Spleen (tissue), 11 donors: ENCODE data around the gene NDST3. TPM values are rescaled to one million over a fixed set of nuclear protein-coding genes. Genes with fewer than 3 reads are reported as not detected.

Experiments used
- DNase-seq: peaks from one replicate; pipeline ENCODE4 v3.0.0-alpha.2; 2020
- H3K27ac ChIP-seq, 8 donors: fragments of 200-600 bp; sonication (generic) in 7 of 8; 1 replicate in 4 of 8; 2 replicates in 4 of 8; pipeline versions ENCODE4 v1.5.0 to v1.8.0; 2016 to 2021; ENCODE audit warnings: inconsistent platforms in 4 of 8, mild to moderate bottlenecking in 4 of 8, moderate library complexity in 1 of 8
- H3K27me3 ChIP-seq, 7 donors: fragments of 200-600 bp; sonication (generic) in 6 of 7; replicated peaks in 1 of 7; 1 replicate in 4 of 7; 2 replicates in 3 of 7; pipeline versions ENCODE4 v1.5.0 to v1.8.0; 2016 to 2021; ENCODE audit warnings: inconsistent platforms in 3 of 7, mild to moderate bottlenecking in 1 of 7
- H3K36me3 ChIP-seq, 6 donors: fragments of 200-600 bp; sonication (generic) in 5 of 6; 1 replicate in 4 of 6; 2 replicates in 2 of 6; pipeline versions ENCODE4 v1.5.0 to v1.8.0; 2016 to 2021; ENCODE audit warnings: inconsistent platforms in 2 of 6
- H3K4me1 ChIP-seq, 6 donors: fragments of 200-600 bp; sonication (generic) in 5 of 6; 1 replicate in 3 of 6; 2 replicates in 3 of 6; pipeline versions ENCODE4 v1.5.0 to v1.8.0; 2016 to 2021; ENCODE audit warnings: inconsistent platforms in 3 of 6
- H3K4me3 ChIP-seq, 8 donors: fragments of 200-600 bp; sonication (generic) in 7 of 8; 1 replicate in 4 of 8; 2 replicates in 4 of 8; pipeline versions ENCODE4 v1.5.0 to v1.8.0; 2016 to 2021; ENCODE audit warnings: inconsistent platforms in 4 of 8, mild to moderate bottlenecking in 4 of 8, moderate library complexity in 2 of 8
- H3K9me3 ChIP-seq, 8 donors: fragments of 200-600 bp; sonication (generic) in 7 of 8; 1 replicate in 4 of 8; 2 replicates in 4 of 8; pipeline versions ENCODE4 v1.5.0 to v1.8.0; 2016 to 2021; ENCODE audit warnings: inconsistent platforms in 4 of 8
- POLR2A ChIP-seq, 3 donors: fragments of 450-650 bp; IDR thresholded peaks; one replicate each; pipeline ENCODE4 v1.5.1; 2017; ENCODE audit warnings: antibody characterized with exemption in 3 of 3, mild to moderate bottlenecking in 1 of 3
- POLR2AphosphoS5 ChIP-seq, 3 donors: sonication (generic); formaldehyde crosslinking; IDR thresholded peaks; one replicate each; pipeline ENCODE4 v1.5.1; 2017; ENCODE audit warnings: antibody characterized with exemption in 3 of 3
- WGBS, 5 donors: extraction: QIAGEN DNeasy Blood & Tissue Kit in 3 of 5; methylation state at CpG; one replicate each; pipeline versions ENCODE4 v1.1.5 to v1.1.7; 2013 to 2018; 5-methylcytosine and 5-hydroxymethylcytosine counted together
- intact Hi-C: fragments of 100-400 bp; cut with DNase I; formaldehyde crosslinking; loops from one replicate; pipeline ENCODE4 v1.15.0; 2023; ENCODE audit warnings: low total_unique reads
- polyA plus RNA-seq, 3 donors: library from polyadenylated mRNA; stranded (reverse); fragments of 200-250 nt; gene quantifications; one replicate each; pipeline ENCODE4 v1.2.1, GENCODE V29; 2013
- total RNA-seq, 7 donors: library from RNA; depleted of rRNA in 3 of 7; stranded (reverse); fragments of >200 nt in 3 of 7; fragmentation: NEBNext Ultra II Directional in 4 of 7; extraction: Animal tissue kit (Norgen Biotek cat#: 25700) in 4 of 7; gene quantifications; one replicate each; pipeline versions ENCODE4 v1.1.0 to v1.2.1, GENCODE V29; 2016 to 2021
- TF ChIP-seq, protein P1 (sequence below), 11 experiments: fragments of 200-600 bp in 7 of 11; fragments of 450-650 bp in 4 of 11; sonication (generic) in 4 of 11; IDR thresholded peaks in 8 of 11; conservative IDR thresholded peaks in 3 of 11; 1 replicate in 7 of 11; 2 replicates in 4 of 11; pipeline versions ENCODE4 v1.4.0 to v1.8.0; 2016 to 2021; ENCODE audit warnings: antibody characterized with exemption in 11 of 11, inconsistent platforms in 4 of 11, mild to moderate bottlenecking in 1 of 11
- donor health status: healthy with polysubstance abuse.
- donor health status: DM: no; HTN: no; CAD: no; lungs with moderate emphysema.
- donor health status: DM: no; HTN: no; CAD: no.
- donor health status: Bipolar disorder and iron deficiency.
- donor health status: healthy.
- donor health status: DM: no; HTN: no; CAD: no.
- donor health status: DM: yes; HTN: yes; CAD: no.

The NDST3 gene
- total and polyA plus RNA-seq, 10 donors, result 0.24 to 21.9 (median 5.7) TPM

- 53 to 100% (median 69%) methylated on average over 1 to 2 of the region's 2 CpGs for WGBS, 5 donors
- Histone ChIP-seq H3K27me3 (no peaks in the 10 kb centered on the region), H3K36me3 (no peaks in the 10 kb centered on the region), H3K9me3 (peaks cover 0 to 45% (median 25%) of the 10 kb centered on the region in 8 donors), H3K27ac (no peak overlapping the region), H3K4me3 (no peak overlapping the region), H3K4me1 (no peaks in the 10 kb centered on the region)
- no peak for DNase-seq
- TF ChIP-seq POLR2A (IDR thresholded peaks at IDR 0.05) (no peak), POLR2AphosphoS5 (IDR thresholded peaks at IDR 0.05) (no peak)
- TF ChIP-seq, protein P1, sequence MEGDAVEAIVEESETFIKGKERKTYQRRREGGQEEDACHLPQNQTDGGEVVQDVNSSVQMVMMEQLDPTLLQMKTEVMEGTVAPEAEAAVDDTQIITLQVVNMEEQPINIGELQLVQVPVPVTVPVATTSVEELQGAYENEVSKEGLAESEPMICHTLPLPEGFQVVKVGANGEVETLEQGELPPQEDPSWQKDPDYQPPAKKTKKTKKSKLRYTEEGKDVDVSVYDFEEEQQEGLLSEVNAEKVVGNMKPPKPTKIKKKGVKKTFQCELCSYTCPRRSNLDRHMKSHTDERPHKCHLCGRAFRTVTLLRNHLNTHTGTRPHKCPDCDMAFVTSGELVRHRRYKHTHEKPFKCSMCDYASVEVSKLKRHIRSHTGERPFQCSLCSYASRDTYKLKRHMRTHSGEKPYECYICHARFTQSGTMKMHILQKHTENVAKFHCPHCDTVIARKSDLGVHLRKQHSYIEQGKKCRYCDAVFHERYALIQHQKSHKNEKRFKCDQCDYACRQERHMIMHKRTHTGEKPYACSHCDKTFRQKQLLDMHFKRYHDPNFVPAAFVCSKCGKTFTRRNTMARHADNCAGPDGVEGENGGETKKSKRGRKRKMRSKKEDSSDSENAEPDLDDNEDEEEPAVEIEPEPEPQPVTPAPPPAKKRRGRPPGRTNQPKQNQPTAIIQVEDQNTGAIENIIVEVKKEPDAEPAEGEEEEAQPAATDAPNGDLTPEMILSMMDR (IDR thresholded peaks at IDR 0.05 in 8 of 11, conservative IDR thresholded peaks at IDR 0.05 in 3 of 11), result no peak
- intact Hi-C loops, result no loop called here
Observed at GRCh38 chr4:118046323-118046722, 12.0 kb downstream of the NDST3 start.

DNA sequence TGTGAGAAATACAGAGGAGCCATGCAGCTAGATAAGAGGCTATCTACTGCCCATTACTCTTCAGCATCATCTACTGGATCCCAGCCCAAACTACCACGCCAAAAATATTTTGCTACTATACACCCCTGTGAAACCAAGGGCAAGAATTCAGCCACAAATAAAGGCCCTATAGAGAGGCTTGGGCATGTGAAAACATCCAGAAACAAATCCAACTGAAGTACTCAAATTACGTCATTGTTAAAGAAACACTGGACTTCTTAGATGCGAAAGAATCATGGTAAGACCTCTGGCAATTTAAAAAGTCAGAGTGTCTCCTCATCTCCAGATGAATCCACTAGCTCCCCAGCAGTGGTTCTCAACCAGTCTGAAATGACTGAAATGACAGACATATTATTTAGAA, 12.8 kb downstream of the NDST3 start:
- no peak for DNase-seq
- Histone ChIP-seq H3K9me3 (peaks cover 0 to 49% (median 25%) of the 10 kb centered on the region in 8 donors), H3K36me3 (no peaks in the 10 kb centered on the region), H3K27me3 (no peaks in the 10 kb centered on the region), H3K4me3 (no peak overlapping the region), H3K27ac (no peak overlapping the region), H3K4me1 (no peaks in the 10 kb centered on the region)
- no peak for TF ChIP-seq POLR2AphosphoS5 (IDR thresholded peaks at IDR 0.05)
- no peak for TF ChIP-seq POLR2A (IDR thresholded peaks at IDR 0.05)
- TF ChIP-seq, protein P1 (IDR thresholded peaks at IDR 0.05 in 8 of 11, conservative IDR thresholded peaks at IDR 0.05 in 3 of 11), result no peak
- intact Hi-C loops, result no loop called here
- 94 to 98% (median 97%) methylated on average over 3 of the region's 3 CpGs for WGBS, 5 donors

- 87 to 100% (median 93%) methylated on average over 2 of the region's 2 CpGs for WGBS, 5 donors
- Histone ChIP-seq H3K27ac (no peak overlapping the region), H3K9me3 (no peaks in the 10 kb centered on the region), H3K4me1 (no peaks in the 10 kb centered on the region), H3K4me3 (no peak overlapping the region), H3K36me3 (no peaks in the 10 kb centered on the region), H3K27me3 (no peaks in the 10 kb centered on the region)
- intact Hi-C loops, result no loop called here
- no peak for DNase-seq
- TF ChIP-seq POLR2AphosphoS5 (IDR thresholded peaks at IDR 0.05) (no peak), POLR2A (IDR thresholded peaks at IDR 0.05) (no peak)
- TF ChIP-seq, protein P1 (IDR thresholded peaks at IDR 0.05 in 8 of 11, conservative IDR thresholded peaks at IDR 0.05 in 3 of 11), result no peak
Observed at GRCh38 chr4:118058955-118059354, 24.7 kb downstream of the NDST3 start.

DNA sequence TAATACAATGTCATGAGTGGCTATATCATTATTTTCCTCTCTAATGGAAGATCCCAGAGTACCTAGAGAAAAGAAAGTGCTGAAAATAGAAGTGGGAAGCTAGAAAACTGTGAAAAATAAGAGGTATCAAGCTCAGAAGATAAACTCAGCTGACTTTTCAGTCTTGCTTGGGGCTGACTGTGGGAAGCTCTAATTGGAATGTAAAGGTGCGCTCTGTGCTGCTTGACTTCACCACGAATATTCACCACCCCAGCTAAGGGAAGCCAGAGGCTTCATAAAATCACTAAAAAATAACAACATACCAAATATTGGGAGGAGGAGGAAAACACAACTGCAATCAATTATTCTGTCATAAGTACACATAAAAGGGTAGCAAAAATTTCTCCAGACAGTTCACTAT, 25.1 kb downstream of the NDST3 start:
- DNase-seq, result no peak
- no peaks in the 10 kb centered on the region for H3K36me3 ChIP-seq
- TF ChIP-seq POLR2A (IDR thresholded peaks at IDR 0.05) (no peak), POLR2AphosphoS5 (IDR thresholded peaks at IDR 0.05) (no peak)
- TF ChIP-seq, protein P1 (IDR thresholded peaks at IDR 0.05 in 8 of 11, conservative IDR thresholded peaks at IDR 0.05 in 3 of 11), result no peak
- 87 to 92% (median 89%) methylated on average over 2 of the region's 2 CpGs for WGBS, 5 donors
- H3K27ac ChIP-seq, result no peak overlapping the region
- H3K4me3 ChIP-seq, result no peak overlapping the region
- no peaks in the 10 kb centered on the region for H3K27me3 ChIP-seq
- intact Hi-C loops, result no loop called here
- no peaks in the 10 kb centered on the region for H3K9me3 ChIP-seq
- H3K4me1 ChIP-seq, result no peaks in the 10 kb centered on the region
